Measurements from ENCODE around the gene COG6.

Gene COG6

DNA sequence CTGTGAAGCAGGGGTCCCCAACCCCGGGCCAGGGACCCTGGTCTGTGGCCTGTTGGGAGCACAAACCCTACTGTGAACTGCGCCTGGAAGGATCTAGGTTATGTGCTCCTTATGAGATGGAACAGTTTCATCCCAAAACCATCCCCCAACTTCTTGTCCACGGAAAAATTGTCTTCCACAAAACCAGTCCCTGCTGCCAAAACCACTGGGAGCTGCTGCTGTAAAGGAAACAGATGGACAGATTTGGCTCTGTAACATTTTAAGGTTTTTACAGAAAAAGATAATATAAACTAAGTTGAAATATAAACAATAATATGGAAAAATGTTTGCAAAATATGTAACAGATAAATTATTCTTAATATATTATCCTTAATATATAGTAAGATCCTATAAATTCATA is 73.7 kb downstream of the COG6 start:
- in situ Hi-C loops (cut with HindIII; ENCODE audit: low sequenced_read_pairs) = no loop called here

DNA sequence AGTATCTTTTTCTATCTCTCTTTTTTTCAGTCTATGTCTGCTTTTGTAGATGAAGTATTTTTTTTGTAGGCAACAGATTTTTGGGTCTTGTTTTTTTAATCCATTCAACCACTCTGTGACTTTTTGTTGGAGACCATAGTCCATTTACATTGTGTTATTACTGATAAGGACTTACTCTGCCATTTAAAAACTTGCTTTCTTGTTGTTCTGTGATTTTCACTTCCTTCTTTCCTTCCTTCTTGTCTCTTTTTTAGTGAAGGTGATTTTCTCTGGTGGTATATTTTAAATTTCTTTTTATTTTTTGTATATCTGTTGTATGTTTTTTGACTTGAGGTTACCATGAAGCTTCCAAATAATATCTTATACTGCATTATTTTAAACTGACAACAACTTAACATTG is 79.5 kb downstream of the COG6 start:
- no peak overlapping the region for H3K4me3 ChIP-seq (ENCODE audit: low read depth, low read length)
- in situ Hi-C loops (cut with HindIII; ENCODE audit: low sequenced_read_pairs) = no loop called here
- DNase-seq (ENCODE audit: low read depth) = no peak
- no peak for TF ChIP-seq CTCF (IDR thresholded peaks at IDR 0.05; ENCODE audit: low read depth, low read length, missing control alignments)

More for the DNA sequence above, 73.7 kb downstream of the COG6 start:
- TF ChIP-seq CTCF (IDR thresholded peaks at IDR 0.05; ENCODE audit: low read depth, low read length, missing control alignments) = no peak
- no peak overlapping the region for H3K4me3 ChIP-seq (ENCODE audit: low read depth, low read length)
- DNase-seq (ENCODE audit: low read depth) = no peak

DNA sequence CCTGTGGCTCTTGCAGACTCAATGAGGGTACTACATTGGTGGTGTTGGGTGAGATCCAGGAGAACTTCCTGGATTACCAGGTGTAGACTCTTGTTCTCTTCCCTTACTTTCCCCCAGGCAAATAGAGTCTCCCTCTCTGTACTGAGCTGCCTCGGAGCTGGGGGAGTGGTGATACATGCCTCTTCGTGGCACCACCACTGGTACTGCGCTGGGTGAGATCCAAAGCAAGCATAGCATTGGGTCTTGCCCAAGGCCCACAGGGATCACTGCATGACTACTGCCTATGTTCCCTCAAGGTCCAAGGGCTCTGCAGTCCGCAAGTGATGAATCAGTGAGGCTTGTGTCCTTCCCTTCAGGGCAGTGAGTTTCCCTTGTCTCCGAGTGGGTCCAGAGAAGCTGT is 81.6 kb downstream of the COG6 start:
- no peak for TF ChIP-seq CTCF (IDR thresholded peaks at IDR 0.05; ENCODE audit: low read depth, low read length, missing control alignments)
- no peak for DNase-seq (ENCODE audit: low read depth)
- in situ Hi-C loops (cut with HindIII; ENCODE audit: low sequenced_read_pairs) = no loop called here
- no peak overlapping the region for H3K4me3 ChIP-seq (ENCODE audit: low read depth, low read length)

DNA sequence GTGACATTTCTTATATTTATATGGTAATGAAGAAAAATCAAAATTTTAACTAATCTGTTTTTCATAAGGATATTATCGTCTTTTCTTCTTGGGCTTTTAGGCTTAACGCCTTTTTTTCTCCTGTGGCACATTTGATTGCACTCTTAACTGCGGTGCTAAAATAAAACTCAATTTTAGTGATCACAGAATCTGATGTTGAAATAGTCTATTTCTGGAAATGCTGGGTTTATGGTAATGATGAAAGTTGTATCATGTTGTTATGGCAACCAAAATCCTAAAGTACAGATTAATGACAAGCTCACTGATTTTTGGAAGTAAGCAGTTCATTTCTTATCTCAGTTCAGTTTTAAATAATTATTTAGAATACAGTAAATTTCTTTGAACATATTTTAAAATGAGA is 85.3 kb downstream of the COG6 start:
- in situ Hi-C loops (cut with HindIII; ENCODE audit: low sequenced_read_pairs) = no loop called here
- no peak for TF ChIP-seq CTCF (IDR thresholded peaks at IDR 0.05; ENCODE audit: low read depth, low read length, missing control alignments)
- H3K4me3 ChIP-seq (ENCODE audit: low read depth, low read length) = no peak overlapping the region
- no peak for DNase-seq (ENCODE audit: low read depth)

DNA sequence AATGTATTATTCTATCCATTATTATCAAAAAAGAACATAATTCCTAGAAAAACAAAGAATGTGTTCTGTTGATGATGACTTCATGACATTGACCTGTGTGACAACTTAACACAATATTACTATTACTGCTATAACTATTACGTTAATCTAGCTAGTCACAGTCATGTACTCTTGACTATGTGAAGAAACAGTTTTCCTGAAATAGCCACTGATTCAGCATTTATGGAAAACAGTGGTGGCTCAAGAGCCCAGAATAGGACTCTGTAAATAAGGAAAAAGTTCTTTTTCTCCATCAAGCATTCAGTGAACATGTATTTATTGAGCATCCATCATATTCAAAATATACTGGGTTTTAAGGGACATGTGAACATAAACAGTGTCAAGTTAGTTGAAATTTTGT is 93.5 kb downstream of the COG6 start:
- in situ Hi-C loops (cut with HindIII; ENCODE audit: low sequenced_read_pairs) = no loop called here
- no peak overlapping the region for H3K4me3 ChIP-seq (ENCODE audit: low read depth, low read length)
- DNase-seq (ENCODE audit: low read depth) = no peak
- TF ChIP-seq CTCF (IDR thresholded peaks at IDR 0.05; ENCODE audit: low read depth, low read length, missing control alignments) = no peak

GRCh38 chr13:39749528-39749927 is 94.1 kb downstream of the COG6 start:
- no peak overlapping the region for H3K4me3 ChIP-seq (ENCODE audit: low read depth, low read length)
- TF ChIP-seq CTCF (IDR thresholded peaks at IDR 0.05; ENCODE audit: low read depth, low read length, missing control alignments) = no peak
- in situ Hi-C loops (cut with HindIII; ENCODE audit: low sequenced_read_pairs) = no loop called here
- DNase-seq (ENCODE audit: low read depth) = no peak

GRCh38 chr13:39751805-39752204 is 96.3 kb downstream of the COG6 start:
- in situ Hi-C loops (cut with HindIII; ENCODE audit: low sequenced_read_pairs) = no loop called here
- TF ChIP-seq CTCF (IDR thresholded peaks at IDR 0.05; ENCODE audit: low read depth, low read length, missing control alignments) = no peak
- DNase-seq (ENCODE audit: low read depth) = no peak
- no peak overlapping the region for H3K4me3 ChIP-seq (ENCODE audit: low read depth, low read length)
